ENCODE measurements around the gene KCNJ9. TPM values are rescaled to one million over a fixed set of nuclear protein-coding genes. Genes with fewer than 3 reads are reported as not detected.

KCNJ9 gene
- polyA plus RNA-seq, 4 donors, result 0.04 to 0.13 (median 0.10) TPM; not detected in 1

DNA sequence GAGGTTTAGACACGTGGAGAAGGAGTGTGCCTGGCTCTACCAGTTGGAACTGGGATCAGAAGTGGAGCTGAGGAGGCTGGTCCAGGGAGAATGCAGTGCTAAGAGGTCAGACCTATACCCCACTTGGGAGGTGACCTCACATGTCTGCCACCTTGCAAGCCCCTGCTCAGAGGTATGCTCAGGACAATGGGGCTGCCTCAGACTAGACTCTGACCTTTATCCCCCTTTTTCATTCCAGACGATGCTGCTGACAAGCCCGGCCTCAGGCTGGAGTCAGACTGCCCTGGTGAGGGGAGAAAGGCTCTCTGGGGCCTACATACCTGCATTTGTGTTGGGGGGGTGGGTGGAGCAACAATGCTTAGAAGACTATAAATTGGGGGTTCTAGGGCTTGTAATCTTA is 16.6 kb upstream of the KCNJ9 start:
- no peak for DNase-seq (ENCODE audit: low read depth in 4 of 4, low spot score in 3 of 4)

DNA sequence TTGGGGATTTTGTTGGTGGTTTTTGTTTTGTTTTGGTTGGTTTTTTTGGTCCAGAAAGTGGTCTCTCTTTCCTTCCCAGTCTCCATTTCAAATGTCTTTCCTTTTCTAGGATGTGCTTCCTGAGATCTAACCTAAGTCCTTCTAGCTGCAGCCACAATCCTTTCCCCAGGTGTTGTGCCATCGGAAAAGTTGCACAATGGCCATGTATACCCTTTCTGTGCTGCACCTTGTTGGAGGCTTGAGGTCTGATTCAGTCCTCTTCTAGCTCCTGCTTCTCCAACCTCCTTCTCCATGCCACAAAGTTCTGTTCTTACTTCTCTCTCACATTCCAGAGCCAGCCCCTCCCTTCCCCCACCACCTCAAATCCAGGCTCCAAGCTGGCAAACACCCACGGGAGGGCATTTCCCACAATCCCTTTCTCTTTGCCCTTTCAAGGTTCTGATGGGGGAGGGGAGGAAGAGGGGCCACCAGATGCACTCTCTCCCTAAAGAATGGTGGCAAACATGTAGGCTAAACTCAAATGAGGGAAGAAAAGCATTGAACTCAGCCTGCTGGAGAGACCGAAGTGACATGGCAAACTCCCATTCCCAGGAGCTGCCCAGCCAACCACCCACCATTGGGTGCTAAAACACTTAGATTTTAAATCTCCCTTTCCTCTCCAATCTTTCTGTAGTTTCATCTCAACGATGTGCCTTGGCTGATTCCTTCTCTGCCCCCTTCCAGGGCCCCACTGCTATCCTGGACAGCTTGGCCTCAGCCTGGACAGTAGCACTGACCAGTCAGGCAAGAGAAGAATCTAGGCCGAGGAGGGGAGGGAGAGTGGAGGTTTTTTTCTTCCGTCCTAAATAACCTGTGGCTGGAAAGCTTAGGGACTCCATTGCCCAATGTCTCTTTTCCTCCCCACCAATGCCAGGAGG is 14.3 kb upstream of the KCNJ9 start:
- DNase-seq (ENCODE audit: low read depth in 4 of 4, low spot score in 3 of 4), result no peak

- DNase-seq (ENCODE audit: low read depth in 4 of 4, low spot score in 3 of 4), result no peak
Measured at GRCh38 chr1:160068225-160068624, 13.1 kb upstream of the KCNJ9 start.

GRCh38 chr1:160069460-160070231 is 11.7 kb upstream of the KCNJ9 start, which contains the start of gene KCNJ10:
TSS of gene KCNJ10 (minus strand) at chr1:160070160. CDS start at chr1:160042532, 27,628 bp downstream.
- no peak for DNase-seq (ENCODE audit: low read depth in 4 of 4, low spot score in 3 of 4)

DNA sequence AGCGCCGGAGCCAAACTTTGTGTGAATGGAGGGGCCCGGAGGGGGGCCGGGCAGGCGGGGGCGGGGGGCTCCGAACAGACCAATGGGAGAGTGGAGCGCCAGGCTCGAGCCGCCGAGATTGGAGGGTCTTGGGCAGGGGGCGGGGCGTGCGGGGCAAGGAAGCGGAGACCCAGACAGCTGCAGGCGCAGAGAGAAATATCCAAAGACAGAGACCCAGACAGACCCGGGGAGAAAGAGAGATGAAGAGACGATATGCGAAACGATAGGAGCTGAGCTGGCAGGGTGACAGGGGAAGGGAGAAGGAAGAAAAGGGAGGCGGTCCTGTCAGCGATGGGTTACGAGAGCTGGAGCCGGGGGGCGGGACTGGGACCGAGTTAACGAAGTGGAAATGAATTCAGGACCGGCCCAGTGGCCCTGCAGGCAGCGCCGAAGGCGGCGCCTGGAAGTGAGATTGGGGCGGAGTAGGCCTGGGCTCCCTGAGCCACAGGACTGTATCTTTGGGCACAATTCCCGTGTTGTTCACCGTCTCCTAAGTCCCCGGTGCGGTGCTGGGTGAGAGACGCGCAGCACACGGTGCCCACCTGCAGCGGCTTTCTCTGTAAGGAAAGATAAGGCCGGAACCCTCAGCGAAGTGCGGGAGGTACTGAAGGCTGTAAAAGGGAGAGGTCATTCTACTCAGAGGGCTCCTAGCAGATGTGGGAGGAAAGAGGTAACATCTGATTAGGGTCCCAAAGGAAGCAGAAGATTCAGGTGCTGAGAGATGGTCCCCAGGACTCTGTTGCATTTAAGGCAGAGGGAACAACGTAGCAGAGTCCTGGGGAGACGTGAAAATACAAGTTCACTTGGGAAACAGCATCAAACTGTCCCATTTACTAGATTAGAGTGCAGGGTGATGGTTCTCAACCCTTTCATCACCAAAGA is 10.8 kb upstream of the KCNJ9 start:
- peak in 2 of 4 donors; percentile 33 to 38 for DNase-seq (ENCODE audit: low read depth in 4 of 4, low spot score in 3 of 4)

GRCh38 chr1:160071289-160071688 is 10.0 kb upstream of the KCNJ9 start:
- DNase-seq (ENCODE audit: low read depth in 4 of 4, low spot score in 3 of 4), result no peak

DNA sequence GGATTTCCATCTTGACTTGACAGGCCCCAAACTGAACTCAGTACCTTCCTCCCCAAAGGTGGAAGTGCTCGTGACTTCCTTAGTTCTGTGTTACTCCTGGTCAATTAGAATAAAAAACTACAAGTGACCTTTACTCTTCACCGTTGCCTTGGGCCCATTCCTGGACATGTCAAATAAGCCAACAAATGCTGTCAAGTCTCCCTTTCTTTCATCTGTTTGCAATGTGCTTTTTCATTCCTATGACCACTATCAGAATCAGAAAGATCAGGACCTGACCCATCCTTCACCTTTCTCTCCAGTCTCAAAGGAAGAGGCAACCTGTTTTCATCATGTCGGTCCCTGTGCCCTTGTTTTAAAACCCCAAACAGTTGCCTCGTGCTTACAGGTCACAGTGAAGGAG is 6.5 kb upstream of the KCNJ9 start:
- DNase-seq (ENCODE audit: low read depth in 4 of 4, low spot score in 3 of 4), result no peak

DNA sequence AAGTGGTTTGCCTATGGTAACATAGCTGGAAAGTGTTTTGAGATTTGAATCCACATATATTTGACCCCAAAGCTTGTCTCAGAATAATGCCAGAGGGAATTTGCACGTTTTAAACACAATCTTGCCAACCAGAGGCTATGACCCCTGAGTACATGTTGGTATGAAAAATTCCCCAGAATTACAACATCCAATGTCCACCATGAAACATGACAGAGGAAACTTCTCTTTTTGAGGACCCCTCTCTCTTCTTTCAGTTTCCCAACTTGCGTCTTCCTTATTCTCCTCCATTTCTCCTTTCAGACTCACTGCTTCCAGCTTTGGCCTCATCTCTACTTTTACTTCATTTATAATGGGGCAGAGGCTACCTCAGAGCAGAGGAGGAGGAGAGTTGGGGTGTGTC is 5.5 kb upstream of the KCNJ9 start:
- no peak for DNase-seq (ENCODE audit: low read depth in 4 of 4, low spot score in 3 of 4)

DNA sequence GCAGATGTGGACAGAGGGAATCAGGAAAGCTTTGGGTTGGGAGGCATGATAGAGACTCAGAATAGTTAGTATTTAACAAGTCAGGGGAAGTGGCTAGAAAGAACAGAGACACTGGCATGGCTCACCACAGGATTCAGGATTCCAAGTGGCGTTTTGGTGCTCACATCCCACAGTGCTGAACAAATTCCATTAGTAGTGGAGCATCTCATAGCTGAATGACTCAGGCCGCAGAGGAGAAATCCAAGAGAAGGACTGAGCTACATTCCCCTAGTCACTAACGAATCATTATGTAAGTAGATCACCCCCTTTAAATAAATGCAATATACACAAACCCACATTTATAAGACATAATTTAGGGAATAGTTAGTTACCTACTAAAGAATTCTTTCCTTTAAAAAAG is 5.0 kb upstream of the KCNJ9 start:
- no peak for DNase-seq (ENCODE audit: low read depth in 4 of 4, low spot score in 3 of 4)

DNA sequence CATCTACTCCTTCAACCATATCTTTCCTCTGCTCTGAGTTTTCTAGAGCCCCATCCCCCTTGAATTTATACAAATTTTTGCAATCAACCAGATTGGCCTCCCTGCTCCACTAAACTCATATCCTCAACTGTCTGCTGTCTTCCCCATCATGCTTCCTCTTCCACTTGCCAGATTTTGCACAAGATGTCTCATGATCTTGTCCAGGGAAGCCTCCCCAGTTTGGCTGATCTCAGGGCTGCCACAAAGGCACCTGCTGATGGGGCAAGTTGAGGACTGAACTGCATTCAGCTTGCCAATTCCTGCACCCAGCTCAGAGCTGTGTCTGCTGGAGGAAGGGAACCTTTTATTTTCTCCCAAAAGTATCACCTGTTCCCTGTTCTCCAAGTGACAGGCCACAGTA is 3.9 kb upstream of the KCNJ9 start:
- no peak for DNase-seq (ENCODE audit: low read depth in 4 of 4, low spot score in 3 of 4)

- DNase-seq (ENCODE audit: low read depth in 4 of 4, low spot score in 3 of 4), result no peak
Measured at GRCh38 chr1:160078512-160079195, 2.7 kb upstream of the KCNJ9 start.

DNA sequence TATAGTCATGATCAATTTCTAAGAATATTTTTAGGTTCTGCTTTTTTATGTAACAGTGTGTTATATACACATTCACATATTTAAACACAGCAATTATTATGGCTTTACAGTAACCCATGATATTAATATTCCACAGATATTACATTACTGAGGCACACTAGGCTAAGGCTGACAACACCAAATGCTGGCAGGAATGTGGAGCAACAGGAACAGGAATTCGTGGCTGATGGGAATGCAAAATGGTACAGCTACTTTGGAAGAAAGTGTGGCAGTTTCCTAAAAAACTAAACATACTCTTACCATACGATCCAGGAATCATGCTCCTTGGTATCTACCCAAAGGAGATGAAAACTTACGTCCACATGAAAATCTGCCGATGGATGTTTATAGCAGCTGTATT is 1.9 kb upstream of the KCNJ9 start:
- no peak for DNase-seq (ENCODE audit: low read depth in 4 of 4, low spot score in 3 of 4)

DNA sequence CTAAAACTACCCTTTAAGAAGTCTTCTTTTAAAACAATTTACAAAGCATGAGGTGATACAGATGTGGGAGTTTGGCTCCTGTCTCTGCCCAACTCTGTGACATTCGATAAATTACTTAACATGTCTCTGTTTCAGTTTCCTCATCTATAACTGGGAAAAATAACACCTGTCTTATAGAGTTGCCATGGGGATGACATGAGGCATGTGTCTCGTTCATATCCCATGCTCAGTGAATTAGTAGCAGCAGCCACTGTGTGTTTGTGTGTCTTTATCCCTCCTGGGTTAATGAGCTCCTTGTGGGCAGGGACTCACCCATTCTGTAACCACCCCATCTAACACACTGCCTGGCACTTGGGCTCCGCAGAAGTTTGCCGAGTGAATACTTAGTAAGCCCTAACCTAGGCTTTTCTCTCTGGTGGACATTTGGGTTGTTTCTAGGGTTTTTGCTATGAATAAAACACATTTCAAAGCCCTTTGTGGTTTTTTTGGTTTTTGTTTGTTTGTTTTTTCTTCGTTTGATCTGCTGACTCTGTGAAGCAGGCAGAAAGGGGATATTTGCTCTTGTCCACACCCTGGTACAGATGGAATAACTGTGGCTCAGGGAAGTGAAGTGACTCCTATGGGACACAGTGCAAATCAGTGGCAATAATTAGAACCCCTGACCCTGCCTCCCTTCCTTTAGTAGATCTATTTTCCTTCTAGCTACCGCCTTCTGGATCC is 797 bp upstream of the KCNJ9 start:
- DNase-seq (ENCODE audit: low read depth in 4 of 4, low spot score in 3 of 4), result no peak

DNA sequence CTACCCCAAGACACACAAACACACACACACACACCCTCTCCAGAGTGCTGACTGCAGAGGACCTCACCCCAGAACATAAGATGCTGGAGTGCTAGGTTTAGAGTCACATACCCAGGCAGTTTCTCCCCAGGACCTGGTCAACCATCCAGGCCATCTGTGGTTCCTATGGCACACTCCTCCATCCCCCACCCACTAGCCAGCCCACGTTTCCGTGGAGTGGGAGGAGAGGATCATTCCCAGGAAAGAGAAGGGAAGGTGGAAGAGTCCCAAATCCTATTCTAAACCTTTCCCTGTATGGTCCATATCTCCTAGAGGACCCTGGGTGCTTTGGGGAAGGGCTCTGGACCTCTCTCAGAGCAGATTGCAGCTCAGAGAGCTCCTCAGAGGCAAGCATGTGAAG is 1.1 kb downstream of the KCNJ9 start:
- DNase-seq (ENCODE audit: low read depth in 4 of 4, low spot score in 3 of 4), result no peak

DNA sequence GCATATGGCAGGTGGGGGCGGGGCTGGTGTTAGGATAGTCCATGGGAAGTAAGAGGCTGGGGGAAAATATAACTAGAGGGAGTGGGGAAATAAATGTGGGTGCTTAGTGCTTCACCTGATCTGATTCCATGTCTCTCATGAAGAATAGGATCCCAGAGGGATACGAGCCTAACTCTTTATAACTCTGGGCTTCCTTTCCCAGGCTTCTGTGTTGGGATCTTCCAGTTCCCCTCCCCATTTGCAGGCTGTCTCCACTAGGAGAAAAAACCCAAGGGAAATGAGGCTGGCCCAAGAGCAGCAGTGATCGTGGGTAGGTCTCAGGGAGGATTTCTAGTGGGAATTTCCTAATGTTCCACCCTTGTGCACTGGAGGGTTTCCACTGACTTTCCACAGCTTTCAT is 1.6 kb downstream of the KCNJ9 start:
- no peak for DNase-seq (ENCODE audit: low read depth in 4 of 4, low spot score in 3 of 4)

DNA sequence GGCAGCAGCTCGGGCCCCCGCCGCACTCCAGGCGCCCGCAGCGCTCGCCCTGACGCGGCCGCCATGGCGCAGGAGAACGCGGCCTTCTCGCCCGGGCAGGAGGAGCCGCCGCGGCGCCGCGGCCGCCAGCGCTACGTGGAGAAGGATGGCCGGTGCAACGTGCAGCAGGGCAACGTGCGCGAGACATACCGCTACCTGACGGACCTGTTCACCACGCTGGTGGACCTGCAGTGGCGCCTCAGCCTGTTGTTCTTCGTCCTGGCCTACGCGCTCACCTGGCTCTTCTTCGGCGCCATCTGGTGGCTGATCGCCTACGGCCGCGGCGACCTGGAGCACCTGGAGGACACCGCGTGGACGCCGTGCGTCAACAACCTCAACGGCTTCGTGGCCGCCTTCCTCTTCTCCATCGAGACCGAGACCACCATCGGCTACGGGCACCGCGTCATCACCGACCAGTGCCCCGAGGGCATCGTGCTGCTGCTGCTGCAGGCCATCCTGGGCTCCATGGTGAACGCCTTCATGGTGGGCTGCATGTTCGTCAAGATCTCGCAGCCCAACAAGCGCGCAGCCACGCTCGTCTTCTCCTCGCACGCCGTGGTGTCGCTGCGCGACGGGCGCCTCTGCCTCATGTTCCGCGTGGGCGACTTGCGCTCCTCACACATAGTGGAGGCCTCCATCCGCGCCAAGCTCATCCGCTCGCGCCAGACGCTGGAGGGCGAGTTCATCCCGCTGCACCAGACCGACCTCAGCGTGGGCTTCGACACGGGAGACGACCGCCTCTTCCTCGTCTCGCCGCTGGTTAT is 2.8 kb downstream of the KCNJ9 start:
- peak in 3 of 4 donors; percentile 54 to 73 (median 61) for DNase-seq (ENCODE audit: low read depth in 4 of 4, low spot score in 3 of 4)

DNA sequence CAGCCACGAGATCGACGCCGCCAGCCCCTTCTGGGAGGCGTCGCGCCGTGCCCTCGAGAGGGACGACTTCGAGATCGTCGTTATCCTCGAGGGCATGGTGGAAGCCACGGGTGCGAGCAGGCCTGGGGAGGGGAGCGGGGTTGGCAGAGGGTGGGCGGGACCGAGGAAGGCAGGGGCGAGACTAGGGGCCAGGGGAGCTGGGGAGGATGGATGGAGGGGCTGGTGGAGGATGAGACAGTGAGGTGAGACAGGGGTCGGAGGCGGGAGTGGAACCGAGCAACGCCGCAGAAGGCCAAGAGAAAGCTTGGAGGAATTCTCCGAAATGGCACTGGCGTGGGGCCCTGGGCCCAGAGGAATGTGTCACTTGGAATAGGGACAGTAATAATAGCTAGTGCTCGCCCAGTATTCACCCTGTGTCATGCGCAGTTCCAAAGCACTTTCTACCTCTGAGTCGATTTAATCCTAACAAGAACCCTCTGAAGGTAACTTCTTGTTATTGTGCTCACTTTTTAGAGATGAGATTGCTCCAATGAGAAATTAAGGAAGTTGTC is 3.5 kb downstream of the KCNJ9 start:
- DNase-seq (ENCODE audit: low read depth in 4 of 4, low spot score in 3 of 4), result no peak

All from right renal pelvis (tissue), 4 donors.